Stimulated activated CD4-positive, alpha-beta T cell treated with anti-CD3 and anti-CD28 coated beads, Interleukin-12 subunit alpha, Interleukin-12 subunit beta, amount 100 ng/mL, for 48 hours (primary cell): Measurements from ENCODE around the gene CSHL1.
A peak's percentile ranks its signal among the peaks of the same experiment; 100 is the strongest.

Experiments used
- DNase-seq, 3 donors: peaks; one replicate each; pipeline ENCODE4 v3.0.0-alpha.2; 2020; ENCODE audit warnings: low read depth in 2 of 3, low spot score in 1 of 3

CSHL1 gene

DNA sequence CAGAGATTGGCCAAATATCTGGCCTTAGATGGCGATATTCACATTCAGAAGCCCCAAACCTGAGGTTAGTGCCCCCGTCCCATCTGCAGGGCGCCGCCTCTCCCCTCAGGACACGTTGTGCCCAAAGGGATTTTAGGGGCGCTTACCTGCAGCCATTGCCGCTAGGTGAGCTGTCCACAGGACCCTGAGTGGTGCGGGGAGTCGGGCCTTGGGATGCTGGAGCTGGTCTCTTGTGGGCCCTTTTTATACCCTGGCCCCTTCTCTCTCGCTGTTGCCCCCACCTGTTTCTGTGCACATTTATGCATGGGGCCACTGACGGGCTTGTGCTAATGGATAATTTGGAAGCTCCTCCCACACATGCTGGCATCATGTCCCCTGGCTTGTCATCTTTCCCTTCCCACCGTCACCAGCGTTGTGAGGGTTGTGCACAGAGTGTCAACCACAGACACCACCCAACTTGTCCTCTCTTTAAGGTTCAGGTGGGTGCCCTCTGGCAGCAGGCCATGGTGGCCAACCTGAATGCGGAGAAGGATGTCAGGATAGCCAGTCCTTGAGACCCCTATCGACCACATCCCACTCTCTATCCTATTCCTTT lies at the start of gene CSHL1:
CSHL1 (minus strand) TSS at position 218 of the 595 bp plus-strand sequence; CDS start at position 156, 62 bp downstream.
- no peak for DNase-seq

DNA sequence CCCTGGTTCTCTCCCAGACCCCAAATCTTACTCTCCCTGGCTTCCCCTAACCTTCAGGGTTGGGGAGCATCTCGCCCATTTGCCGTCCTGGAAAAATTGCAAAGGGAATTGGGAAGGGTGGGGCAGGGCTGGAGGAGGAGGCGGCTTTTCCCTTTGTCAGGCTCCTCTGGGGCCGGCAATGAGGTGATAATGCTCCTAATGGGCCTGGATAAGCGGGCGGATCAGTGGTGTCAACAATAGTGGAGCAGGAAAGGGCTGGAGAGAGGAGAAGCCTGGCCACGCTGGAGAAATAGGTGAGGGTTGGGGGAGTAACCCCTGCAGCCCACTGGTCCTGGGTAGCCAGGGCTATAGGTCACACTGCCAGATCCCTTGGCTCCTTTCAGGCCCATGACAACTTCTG lies 49.4 kb upstream of the CSHL1 start:
- DNase-seq, result no peak

DNA sequence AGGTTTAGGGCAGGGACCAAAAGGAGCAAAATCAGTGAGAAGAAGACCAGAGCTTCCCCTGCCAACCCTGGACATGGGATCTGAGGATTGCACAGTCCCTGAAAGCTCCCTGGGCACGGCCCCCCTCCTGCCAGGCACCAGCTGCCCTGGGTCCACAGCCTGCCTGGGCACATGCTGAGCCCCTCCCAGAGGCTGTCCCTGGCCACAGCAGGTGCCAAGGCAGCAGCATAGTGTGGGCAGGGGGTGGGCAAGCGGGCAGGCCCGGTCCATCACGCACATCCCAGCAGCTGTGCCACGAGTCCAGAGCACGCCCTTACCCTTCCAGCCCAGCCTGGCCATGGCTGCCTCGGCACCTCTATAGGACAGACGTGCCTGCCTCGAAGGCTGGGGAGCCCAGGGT lies 48.9 kb upstream of the CSHL1 start:
- DNase-seq, result no peak

DNA sequence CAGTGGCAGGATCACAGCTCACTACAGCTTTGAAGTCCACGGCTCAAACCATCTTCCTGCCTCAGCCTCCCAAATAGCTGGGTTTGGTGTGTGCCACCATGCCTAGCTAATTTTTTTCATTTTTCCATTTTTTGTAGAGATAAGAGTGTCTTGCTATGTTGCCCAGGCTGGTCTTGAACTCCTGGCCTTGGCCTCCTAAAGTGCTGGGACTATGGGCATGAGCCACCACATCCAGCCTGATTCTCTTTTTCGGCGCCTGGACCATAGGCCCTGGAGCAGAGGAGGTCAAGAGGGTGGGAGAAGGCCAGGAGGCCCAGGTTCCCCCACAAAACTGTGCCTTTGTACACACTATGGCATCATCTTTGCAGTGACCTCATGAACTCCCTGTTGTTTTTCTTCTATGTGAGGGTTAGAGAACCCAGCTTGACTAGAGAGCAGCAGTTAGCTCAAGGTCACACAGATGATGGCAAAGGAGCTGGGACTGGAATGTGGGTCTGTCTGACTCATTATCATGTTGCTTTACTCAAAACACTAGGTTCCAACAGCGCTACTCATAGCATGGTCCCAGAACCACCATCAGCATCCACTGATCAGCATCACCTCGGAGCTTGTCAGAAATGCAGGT lies 45.4 kb upstream of the CSHL1 start:
- DNase-seq, result no peak

DNA sequence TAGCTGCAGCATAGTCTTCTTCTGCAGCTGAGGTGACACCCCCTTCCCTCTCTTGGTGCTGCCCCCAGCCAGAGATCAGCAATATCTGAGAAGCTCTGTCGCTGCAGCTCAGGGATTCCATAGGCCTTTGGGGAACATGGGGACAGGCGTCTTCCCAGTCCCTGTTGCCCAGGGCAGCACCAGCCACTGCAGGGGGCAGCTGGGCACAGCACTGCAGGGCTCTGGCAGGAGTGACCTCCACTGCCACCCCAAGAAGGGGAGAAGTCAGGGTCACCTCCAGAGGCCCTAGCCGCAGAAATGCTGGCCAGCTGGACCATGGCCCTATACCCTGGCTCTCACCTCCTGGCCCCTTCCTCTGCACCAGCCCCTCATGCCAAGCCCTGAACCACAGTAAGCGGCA lies 44.7 kb upstream of the CSHL1 start:
- DNase-seq, result no peak

DNA sequence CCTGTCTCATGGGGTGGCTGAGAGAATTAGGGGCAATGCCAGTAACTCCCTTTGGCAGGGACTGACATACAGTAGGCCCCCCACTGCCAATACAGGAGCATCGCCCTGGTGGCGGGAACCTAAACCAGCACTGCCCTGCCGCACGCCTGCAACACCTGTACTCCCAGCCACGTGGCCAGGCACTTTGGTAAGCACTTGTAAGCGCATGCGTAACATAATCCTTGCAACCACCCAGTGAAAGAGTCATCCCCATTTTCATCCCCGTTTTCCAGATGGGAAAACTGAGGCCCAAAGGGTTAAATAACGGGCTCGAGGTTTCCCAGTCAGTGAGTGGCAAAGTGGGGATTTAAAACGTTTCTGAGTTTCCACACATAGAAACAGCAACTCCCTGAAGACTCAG lies 44.2 kb upstream of the CSHL1 start:
- no peak for DNase-seq

DNA sequence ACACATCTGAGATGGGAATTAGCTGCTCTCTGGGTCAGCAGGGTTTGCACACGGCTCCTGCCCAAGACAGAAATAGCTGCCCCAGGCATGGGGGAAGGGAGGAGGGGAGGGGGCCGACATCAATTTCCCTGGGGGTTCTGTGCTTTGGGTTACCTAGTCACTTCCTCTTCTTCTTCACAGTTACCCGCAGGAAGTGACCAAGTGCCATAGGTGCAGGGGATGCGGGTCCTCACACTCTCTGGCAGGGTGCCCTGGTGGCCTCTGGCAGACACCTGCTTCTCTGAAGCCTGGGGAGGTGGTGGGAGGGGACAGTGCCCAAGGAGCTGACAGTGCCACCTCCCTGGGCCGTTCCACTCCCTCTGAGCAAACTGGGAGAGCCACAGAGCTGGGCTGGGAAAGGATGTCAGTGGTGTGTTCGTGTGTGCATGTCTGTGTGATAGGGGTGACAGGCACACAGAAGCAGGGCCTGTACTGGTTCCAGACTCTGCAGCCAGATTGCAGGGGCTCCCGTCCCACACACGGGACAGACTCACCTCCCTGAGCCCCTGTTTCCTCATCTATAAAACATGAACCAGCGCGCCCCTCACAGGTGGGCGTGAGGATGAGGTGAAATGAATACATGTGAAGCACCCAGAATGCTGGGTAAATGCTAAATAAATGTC lies 43.5 kb upstream of the CSHL1 start:
- DNase-seq, result no peak

DNA sequence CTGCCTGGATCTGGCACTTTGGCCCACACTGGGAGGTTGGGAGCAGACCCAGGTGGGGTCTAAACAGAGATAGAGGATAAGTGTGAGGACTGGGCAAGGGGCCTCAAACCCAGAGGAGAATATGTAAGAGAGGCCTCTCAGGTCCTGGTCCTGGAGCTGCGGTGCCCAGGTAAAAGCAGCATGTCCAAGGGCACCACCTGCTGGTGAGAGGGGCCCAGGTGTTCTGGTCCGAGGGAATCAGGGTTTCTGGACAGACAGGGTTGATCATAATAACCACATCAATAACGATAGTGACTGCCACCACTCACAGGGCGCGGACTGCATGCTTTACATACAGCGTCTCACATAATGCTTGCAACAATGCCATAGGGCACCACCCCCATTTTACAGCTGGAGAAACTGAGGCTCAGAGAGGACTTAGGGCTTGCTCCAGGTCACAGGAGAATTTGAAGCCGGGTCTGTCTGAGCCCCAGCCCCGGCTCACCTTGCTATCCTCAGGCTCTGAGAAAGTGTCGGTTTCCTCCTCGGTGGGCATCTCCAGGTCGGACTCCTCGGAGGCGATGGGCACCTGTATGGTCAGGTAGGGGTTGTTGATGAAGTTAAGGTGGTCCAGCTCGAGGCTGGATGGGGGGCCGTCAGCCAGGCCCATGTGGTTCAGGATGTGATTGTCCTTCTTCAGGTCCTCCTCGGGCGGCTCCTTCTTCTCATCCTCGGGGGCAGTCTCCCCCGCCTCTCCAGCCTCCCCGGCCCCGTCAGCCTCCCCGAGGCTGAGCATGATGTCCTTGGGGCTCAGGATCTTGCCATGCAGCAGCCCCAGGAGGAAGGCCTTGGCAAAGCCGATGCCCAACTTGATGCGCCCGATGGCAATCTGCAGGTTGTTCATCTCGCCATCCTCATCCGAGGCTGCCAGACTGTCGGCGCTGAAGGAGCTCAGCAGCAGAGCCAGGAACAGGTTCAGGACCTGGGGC lies 40.2 kb upstream of the CSHL1 start:
- DNase-seq, result no peak

DNA sequence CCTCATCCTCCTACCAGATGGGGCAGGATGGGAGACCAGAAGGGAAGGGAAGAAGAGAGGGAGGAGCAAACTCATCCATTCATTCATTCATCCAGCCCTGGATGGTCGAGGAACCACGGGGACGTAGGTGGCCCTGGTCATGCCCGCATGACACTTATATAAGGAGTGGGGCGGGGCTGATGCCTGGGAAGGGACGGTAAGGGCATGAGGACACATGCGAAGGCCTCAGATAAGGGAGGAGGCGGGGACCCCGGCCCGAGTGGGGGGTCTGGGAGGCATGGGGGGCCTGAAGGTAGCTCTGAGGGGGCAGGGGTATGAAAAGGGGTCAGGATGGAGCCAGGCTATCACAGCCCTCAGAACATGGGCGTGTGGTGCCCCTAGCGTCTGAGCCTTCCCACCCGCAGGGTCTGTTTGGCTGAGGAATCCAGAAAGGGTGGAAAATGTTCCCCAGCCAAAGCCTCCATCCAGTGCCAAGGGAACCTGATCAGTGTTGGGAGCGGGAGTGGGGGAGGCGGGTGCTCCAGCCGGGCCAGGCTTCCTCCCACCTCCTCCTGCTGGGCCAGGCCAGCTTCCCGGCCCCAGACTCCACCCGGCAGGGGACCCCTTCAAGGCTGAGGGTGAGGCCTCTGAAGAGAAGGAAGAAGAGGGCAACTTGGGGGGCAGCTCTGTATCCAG lies 38.7 kb upstream of the CSHL1 start:
- no peak for DNase-seq

DNA sequence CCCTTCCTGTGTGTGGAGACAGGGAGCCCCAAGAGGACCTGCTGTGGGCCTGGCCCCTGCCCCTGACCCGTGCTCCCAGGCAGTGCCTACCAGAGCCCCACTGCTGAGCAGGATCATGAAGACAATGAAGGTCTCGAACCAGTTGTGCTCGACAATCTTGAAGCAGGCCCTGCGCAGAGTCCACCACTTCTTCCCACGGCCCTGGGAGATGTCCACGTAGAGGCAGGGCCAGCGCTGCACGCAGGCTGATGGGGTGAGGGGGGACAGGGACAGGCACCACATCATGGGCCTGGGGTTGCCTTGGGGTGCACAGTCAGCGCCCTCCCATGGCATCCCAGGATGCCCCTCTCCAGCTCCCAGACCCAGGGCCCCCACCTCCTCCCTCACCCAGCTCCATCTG lies 37.5 kb upstream of the CSHL1 start:
- no peak for DNase-seq

DNA sequence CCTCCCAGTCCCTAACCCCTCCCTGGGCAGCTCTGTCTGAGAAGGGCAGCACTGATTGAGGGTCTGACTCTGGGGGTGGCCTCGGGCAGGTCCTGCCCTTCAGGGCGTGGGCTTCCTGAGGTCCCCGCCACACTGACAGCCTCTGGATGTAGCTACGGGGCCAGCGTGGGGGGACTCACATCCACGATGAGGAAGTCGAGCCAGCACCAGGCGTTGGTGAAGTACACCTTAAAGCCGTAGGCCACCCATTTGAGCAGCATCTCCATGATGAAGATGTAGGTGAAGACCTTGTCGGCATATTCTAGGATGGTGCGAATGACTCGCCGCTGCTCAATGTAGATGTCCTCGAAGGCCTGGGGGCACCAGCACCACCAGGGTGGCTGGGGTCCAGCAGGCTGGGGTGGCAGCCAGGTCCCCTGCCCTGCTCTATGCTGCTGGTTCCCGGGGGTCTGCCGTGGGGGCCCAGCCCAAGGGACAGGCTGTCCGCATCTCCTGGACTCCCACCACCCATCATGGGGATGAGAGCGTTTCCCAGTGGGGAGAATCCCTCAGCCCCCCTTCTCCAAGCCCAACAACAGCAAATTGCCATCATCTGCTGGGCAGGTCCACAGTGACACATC lies 36.8 kb upstream of the CSHL1 start:
- no peak for DNase-seq

DNA sequence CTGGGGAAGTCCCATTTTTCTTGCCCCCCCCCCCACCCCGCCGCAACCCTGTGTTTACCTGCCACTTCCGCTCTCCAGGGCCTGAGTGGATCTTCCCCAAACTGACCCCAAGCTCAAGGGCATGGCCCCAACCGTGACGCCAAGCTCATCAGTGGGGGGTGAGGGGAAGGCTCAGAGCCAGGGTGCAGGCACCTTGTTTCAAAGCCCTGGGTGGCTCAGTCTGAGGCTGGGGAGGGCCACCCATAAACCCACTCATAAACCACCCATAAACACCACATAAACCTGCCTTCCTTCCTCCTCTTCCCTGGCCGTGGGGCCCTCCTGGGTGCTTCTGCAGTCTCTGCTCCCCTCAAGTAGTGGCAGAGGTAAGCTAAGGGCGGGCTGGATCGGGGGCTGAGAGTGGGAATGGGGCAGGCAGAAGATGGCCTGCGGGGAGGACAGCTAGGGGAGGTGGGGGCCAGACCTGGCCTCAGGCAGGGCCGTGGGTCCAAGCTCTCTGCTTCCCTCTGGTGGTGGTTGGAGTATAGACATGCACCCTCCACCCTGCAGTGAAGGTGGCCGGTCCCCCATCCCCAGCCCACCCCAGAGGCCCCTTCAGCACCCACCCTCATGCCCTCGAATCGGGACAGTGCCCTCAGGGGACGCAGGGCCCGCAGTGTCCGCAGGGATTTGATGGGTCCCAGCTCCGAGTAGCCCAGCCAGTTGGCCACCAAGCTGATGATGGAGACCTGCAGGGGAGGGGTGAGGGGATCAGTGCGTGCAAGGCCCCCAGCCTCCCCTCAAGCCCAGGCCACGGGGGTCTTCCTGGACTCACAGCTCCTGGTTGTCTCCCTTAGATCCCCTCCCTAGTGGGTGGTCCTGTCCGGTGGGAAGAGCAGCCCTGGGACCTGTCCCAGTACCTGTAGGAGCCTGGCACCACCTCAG lies 35.6 kb upstream of the CSHL1 start:
- peak in 2 of 3 donors; percentile 61 to 79 for DNase-seq

DNA sequence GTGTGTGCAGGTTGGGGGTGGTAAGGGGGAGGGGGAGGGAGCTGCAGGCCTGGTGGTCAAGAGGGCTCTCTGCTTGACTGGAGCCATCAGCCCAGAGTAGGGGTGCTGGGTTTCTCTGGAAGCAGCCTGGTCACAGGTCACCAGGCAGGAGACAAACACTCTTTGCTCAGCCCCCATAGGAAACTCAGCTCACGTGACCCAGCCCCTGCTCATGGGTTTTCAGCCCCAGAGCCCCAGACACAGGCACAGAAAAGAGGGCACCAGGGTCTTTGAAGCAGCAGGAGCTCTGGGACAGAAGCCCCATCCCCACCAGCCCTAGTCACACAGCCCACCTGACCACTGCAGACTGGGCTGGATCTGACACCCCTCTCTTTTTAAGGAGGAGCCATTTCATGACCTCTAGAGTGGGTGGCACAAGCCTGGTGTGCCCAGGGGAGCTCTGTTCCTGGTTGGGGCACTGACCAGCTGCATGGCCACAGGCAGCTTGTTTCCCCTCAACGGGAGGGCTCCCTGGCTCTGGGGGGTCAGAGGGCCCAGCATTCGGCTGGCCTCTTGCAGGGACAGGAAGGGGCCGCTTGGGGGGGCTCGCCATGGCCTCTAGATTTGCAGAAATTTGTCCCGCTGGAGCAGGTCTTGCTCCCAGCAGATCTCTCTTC lies 34.9 kb upstream of the CSHL1 start:
- DNase-seq, result no peak

DNA sequence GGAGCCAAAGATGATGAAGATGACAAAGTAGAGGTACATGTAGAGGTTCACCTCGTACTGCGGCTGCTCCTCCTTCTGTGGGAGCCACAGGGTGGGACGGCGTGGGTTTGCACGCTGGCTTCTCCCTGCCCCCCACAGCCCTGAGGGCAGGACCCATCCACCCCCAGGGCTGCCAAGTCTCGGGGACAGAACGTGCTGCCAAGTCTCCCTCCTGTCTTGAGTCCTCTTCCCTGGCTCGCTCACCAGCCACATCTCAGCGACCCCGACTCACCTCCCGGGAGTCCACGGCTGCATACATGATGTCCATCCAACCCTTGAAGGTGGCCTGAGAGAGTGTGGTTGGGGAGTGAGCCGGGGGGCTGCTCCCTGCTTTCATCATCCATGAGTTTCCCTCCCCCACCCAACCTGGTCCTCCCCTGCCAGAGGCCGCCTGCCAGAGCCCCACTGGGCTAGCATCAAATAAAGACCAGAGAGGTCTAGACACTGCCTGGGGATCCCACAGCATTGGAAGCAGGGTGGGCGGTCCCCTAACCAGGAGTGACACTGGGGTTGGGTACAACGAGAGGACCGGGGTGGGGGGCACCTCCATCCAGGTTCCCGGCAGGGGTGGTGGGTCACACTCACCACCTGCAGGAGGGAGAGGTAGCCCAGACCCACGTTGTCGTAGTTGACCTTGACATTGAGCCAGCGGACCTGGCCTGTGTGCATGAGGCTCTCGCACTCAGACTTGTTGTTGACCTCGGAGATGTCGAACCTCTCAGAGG lies 33.9 kb upstream of the CSHL1 start:
- no peak for DNase-seq

DNA sequence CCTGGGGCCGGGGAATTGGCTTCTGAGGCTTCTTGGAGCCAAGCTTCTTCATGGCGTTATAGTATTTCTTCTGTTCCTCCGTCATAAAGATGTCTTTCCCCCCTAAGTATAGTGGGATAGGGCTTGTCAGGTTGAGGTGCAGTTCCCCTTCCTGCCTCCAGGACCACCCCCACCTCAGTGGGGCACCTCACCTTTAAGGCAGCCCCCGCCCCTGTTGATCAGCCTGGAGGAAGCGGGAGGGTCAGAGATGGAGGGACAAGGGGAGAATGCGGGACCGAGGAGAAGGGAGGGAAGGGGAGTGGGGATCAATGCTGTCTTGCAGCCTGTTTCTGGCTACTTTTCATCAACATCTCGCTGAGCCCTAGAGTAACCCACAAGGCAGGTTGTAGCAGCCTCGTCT lies 32.7 kb upstream of the CSHL1 start:
- DNase-seq, result no peak

DNA sequence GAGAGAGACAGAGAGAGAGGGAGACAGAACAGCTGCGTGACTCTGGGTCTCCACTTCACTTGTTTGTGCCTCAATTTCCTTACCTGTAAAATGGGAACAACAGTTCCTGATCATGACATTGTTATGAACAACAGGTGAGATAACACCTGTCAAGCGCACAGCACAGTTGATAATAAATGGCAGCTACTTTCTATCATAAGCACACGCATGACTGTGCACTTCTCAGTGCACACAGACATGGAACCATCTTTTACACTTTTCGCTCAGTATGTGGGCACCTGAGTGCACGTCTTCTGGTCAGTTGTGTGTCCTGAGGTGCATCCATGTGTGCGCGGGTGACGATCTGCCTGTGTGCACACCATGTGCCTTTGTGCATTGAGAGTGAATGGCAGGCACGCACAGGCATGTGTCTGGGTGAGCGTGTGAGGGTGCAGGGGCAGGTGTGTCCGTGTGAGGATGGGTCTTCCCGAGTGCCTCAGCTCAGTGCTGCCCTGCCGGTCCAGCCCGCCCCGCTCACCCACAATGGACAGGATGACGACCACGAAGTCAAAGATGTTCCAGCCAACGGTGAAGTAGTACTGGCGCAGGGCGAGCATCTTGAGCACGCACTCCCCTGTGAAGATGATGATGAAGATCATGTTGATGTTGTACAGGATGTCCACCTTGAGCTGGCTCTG lies 31.4 kb upstream of the CSHL1 start:
- DNase-seq, result no peak

DNA sequence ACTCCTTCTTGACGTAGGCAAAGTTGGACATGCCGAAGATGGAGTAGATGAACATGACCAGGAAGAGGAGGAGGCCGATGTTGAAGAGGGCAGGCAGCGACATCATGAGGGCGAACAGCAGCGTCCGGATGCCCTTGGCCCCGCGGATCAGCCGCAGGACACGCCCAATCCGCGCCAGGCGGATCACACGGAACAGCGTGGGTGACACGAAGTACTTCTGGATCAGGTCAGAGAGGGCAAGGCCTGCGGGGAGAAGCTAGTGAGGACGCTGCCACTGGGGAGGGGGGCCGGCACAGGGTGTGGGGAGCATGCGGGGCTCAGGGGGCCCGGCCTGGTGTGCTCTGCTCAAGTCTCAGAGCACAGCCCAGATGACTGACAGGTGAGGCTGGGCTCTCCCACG lies 30.7 kb upstream of the CSHL1 start:
- DNase-seq, result no peak

DNA sequence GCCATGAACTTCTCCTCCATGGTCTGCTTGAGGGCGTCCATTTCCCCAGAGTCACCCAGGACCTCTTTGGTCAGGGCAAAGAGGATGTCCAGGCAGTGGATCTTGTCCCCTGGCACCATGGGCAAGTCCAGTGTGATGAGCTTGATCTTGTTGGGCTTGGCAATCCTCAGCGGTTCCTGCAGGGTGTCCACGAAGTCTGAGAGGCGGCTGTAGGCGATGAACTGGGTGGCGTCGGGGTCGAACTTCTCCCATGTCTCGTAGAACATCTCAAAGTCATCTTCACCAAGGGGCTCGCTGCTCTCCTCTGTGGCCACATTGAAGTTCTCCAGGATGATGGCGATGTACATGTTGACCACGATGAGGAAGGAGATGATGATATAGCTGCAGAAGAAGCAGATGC lies 30.1 kb upstream of the CSHL1 start:
- no peak for DNase-seq
